ENCODE results near the gene CFAP69.

CFAP69 gene, protein sequence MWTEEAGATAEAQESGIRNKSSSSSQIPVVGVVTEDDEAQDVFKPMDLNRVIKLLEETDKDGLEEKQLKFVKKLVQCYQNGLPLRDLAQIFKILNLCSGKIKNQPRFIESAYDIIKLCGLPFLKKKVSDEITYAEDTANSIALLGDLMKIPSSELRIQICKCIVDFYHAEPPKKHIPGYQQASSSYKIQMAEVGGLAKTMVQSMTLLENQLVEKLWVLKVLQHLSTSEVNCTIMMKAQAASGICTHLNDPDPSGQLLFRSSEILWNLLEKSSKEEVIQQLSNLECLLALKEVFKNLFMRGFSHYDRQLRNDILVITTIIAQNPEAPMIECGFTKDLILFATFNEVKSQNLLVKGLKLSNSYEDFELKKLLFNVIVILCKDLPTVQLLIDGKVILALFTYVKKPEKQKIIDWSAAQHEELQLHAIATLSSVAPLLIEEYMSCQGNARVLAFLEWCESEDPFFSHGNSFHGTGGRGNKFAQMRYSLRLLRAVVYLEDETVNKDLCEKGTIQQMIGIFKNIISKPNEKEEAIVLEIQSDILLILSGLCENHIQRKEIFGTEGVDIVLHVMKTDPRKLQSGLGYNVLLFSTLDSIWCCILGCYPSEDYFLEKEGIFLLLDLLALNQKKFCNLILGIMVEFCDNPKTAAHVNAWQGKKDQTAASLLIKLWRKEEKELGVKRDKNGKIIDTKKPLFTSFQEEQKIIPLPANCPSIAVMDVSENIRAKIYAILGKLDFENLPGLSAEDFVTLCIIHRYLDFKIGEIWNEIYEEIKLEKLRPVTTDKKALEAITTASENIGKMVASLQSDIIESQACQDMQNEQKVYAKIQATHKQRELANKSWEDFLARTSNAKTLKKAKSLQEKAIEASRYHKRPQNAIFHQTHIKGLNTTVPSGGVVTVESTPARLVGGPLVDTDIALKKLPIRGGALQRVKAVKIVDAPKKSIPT

DNA sequence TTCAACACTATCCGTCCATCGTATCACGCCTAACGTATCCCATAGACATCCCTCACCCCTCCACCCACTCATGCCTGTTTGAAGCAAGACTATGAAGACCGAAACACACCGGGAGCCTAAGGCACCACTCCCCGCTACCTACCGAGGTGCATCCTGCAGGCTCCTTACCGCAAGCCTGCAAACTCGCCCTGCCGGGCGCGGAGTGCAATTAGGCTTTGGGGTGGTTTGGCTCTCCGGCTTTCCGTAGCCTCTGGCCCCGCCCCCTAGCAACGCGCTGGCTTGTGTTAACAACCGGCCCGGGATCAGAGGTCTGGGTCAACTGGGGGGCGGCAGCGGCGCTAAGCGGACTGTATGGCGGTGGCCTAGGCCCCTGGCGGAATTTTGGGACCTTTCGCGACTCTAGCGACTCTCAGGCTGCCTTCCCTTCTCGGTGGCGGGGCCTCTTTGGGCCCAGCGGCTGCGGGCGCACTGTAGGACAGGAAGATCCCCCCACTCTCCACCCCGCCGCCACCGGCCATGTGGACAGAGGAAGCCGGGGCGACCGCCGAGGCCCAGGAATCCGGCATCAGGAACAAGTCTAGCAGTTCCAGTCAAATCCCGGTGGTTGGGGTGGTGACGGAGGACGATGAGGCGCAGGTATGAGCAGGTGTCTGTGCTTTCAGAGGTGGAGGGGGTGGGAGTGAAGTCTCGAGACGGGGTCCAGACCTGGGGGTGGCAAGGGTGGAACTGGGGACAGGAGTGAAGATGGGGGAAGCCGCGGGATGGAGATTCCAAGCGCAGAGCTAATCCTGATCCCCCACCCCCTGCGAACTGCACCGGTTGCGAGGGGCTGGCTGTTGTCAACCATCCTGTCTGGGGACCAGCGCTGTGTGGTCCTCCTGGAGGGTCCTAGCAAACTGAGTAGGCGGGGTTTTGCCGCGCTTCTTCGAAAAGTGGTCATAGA, at the start of gene CFAP69:
Gene CFAP69, plus strand, starts transcription at position 266 of the 943 bp plus-strand sequence. Its CDS starts 251 bp downstream, at position 517.
- peak within 1 kb of the TSS; percentile 40 for H3K27ac Mint-ChIP-seq

DNA sequence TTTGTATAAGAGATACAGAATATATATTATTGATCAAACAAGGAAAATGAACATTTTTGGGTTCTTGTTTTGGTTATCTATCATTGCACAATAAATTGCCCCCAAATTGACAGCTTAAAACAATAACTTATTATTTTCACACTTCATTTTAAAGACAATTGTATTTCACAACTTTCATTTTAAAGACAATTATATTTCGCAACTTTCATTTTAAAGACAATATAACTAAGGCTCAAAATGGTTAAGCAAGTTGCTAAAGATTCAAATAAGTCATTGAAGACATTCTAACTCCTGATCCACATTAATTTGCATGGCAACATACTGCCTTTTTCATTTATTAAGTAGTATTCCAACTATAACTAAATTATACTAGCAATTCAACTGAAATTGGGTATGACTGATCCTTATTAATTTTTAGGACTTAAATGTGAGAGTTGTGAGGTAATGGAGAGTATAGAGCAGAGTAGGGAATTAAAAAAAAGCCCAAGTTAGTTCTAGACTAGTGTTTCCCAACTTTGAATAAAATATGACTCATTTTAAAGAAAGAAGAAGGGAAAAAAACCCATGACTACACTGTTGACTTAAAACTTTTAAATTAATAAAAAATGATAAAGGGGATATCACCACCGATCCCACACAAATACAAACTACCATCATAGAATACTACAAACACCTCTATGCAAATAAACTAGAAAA, 43.3 kb upstream of the CFAP69 start:
- ATAC-seq (no peak), DNase-seq (no peak)
- H3K4me3 Mint-ChIP-seq, result no peak overlapping the region
- H3K27ac Mint-ChIP-seq, result no peak overlapping the region
- H3K9me3 Mint-ChIP-seq, result no peaks in the 10 kb centered on the region
- H3K27me3 Mint-ChIP-seq, result peaks cover 2% of the 10 kb centered on the region
- H3K4me1 Mint-ChIP-seq, result no peaks in the 10 kb centered on the region
- no peaks in the 10 kb centered on the region for H3K36me3 Mint-ChIP-seq (ENCODE audit: low read depth)

More for the DNA sequence above, at the start of gene CFAP69:
- peaks cover 14% of the 10 kb centered on the region for H3K4me1 Mint-ChIP-seq
- peak; percentile 92 for ATAC-seq
- DNase-seq, result peak; percentile 89
- peak within 1 kb of the TSS; percentile 85 for H3K4me3 Mint-ChIP-seq
- H3K36me3 Mint-ChIP-seq (ENCODE audit: low read depth), result no peaks in the 10 kb centered on the region
- H3K27me3 Mint-ChIP-seq, result peaks cover 44% of the 10 kb centered on the region
- no peaks in the 10 kb centered on the region for H3K9me3 Mint-ChIP-seq

DNA sequence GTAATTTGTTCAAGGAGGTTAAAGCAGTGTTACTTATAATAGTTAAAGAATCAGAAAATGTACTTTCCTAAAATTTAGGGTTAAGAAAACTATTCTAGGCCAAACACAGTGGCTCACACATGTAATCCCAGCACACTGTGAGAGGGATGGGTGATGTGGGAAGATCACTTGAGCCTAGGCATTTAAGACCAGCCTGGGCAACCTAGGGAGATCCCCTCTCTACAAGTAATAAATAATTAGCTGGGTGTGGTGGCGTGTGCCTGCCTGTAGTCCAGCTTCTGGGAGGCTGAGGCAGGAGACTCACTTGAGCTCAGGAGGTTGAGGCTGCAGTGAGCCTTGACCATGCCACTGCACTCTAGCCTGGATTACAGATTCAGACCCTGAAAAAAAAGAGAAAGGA, 37.0 kb upstream of the CFAP69 start:
- DNase-seq, result no peak
- ATAC-seq, result no peak
- peaks cover 7% of the 10 kb centered on the region for H3K4me1 Mint-ChIP-seq
- H3K27me3 Mint-ChIP-seq, result peaks cover 28% of the 10 kb centered on the region
- no peak overlapping the region for H3K27ac Mint-ChIP-seq
- no peak overlapping the region for H3K4me3 Mint-ChIP-seq
- no peaks in the 10 kb centered on the region for H3K36me3 Mint-ChIP-seq (ENCODE audit: low read depth)
- H3K9me3 Mint-ChIP-seq, result no peaks in the 10 kb centered on the region

DNA sequence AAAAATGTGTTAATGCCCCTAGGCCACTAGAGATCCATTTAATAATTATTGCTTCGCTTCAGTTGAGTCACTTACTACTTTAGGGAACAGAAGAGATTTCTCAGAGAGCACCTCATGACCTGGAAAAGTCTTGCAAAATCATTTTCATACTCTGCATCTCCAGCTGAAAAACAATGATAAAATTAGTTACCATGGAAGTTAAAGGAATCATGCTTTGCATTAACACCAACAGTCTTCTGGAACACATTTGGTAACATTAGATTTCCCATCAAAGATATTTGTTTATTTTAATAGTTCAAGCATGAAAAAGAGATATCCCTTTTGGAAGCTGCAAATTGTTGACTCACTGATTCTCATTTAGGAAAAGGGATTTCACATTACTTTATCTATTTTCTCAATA, 35.2 kb upstream of the CFAP69 start:
- ATAC-seq, result no peak
- H3K4me3 Mint-ChIP-seq, result no peak overlapping the region

DNA sequence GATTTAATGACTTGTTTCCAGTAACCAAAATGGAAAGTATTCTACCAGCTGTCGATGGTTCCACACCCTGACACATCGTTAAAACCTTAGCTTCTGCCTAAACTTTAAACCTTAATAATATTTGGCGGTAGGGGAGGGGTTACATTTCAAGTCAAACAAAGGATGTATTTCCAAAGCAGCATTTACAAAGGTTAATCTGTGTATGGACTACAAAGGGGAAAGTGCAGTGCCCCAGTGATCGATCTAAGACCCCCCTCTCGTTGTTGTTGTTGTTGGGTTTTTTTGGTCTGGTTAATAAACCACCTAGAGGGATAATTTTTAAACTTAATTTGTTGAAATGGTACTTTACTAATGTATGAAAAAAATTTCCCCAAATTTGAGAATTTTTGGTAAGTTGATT, 34.5 kb upstream of the CFAP69 start:
- Mint-ChIP-seq H3K9me3 (no peaks in the 10 kb centered on the region), H3K27me3 (peaks cover 28% of the 10 kb centered on the region), H3K4me3 (no peak overlapping the region), H3K36me3 (ENCODE audit: low read depth) (no peaks in the 10 kb centered on the region), H3K4me1 (peaks cover 7% of the 10 kb centered on the region), H3K27ac (no peak overlapping the region)
- DNase-seq (no peak), ATAC-seq (no peak)

More for the DNA sequence above, 35.2 kb upstream of the CFAP69 start:
- H3K36me3 Mint-ChIP-seq (ENCODE audit: low read depth), result no peaks in the 10 kb centered on the region
- peaks cover 7% of the 10 kb centered on the region for H3K4me1 Mint-ChIP-seq
- DNase-seq, result no peak
- no peaks in the 10 kb centered on the region for H3K9me3 Mint-ChIP-seq
- H3K27me3 Mint-ChIP-seq, result peaks cover 28% of the 10 kb centered on the region
- H3K27ac Mint-ChIP-seq, result no peak overlapping the region

DNA sequence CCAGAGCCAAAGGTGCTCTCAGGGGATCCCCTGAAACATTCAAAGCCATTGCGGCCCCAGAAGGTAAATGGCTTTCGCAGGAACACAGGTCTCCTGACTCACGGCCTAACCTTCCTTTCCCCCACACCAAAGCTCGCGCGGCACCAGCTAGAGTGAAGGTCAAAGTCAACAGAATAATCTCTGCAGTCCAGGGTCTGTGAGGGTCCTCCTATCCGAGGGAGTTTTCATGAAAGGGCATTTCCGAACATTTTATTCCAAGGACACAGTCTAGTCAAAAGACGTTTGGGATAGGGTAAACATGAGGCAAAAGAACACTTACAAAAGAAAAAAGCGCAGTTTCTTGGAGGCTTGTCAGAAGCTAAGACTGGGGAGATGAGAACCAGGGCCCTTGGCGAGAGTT, 34.0 kb upstream of the CFAP69 start:
- no peak for ATAC-seq
- Mint-ChIP-seq H3K27ac (no peak overlapping the region), H3K4me1 (peaks cover 7% of the 10 kb centered on the region), H3K36me3 (ENCODE audit: low read depth) (no peaks in the 10 kb centered on the region), H3K9me3 (no peaks in the 10 kb centered on the region), H3K4me3 (peak overlapping the region; percentile 64), H3K27me3 (peaks cover 28% of the 10 kb centered on the region)
- no peak for DNase-seq

DNA sequence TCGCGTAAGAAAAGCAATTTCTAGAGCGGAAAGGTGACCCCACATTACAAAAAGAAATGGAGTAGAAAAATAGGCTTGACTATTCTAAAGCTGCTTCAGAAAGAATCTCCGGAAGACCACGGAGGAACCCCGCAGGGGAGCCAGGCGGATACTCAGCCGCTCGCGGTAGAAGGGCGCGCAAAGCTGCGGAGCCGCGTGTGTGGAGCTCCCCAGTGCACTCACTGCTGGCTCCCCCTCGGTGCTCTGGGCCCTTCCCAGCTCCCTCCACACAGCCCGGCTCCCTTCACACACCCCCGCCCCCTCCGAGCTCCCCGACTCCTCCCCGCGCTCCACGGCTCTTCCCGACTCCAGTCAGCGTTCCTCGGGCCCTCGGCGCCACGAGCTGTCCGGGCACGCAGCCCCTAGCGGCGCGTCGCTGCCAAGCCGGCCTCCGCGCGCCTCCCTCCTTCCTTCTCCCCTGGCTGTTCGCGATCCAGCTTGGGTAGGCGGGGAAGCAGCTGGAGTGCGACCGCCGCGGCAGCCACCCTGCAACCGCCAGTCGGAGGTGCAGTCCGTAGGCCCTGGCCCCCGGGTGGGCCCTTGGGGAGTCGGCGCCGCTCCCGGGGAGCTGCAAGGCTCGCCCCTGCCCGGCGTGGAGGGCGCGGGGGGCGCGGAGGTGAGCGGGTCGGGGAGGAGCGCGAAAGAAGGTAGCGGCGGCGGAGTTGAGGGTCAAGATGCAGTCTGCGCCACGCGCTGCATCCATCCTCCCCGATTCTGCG, 33.4 kb upstream of the CFAP69 start, which contains the start of gene STEAP2:
Gene STEAP2, plus strand, starts transcription at position 350 of the 758 bp plus-strand sequence. CDS start 13,343 bp downstream, outside the sequence.
- ATAC-seq (peak; percentile 87), DNase-seq (peak; percentile 53)
- H3K36me3 Mint-ChIP-seq (ENCODE audit: low read depth), result no peaks in the 10 kb centered on the region
- no peak within 1 kb of the TSS for H3K27ac Mint-ChIP-seq
- H3K4me3 Mint-ChIP-seq, result peak within 1 kb of the TSS; percentile 64
- peaks cover 31% of the 10 kb centered on the region for H3K27me3 Mint-ChIP-seq
- no peaks in the 10 kb centered on the region for H3K9me3 Mint-ChIP-seq
- H3K4me1 Mint-ChIP-seq, result peaks cover 7% of the 10 kb centered on the region

DNA sequence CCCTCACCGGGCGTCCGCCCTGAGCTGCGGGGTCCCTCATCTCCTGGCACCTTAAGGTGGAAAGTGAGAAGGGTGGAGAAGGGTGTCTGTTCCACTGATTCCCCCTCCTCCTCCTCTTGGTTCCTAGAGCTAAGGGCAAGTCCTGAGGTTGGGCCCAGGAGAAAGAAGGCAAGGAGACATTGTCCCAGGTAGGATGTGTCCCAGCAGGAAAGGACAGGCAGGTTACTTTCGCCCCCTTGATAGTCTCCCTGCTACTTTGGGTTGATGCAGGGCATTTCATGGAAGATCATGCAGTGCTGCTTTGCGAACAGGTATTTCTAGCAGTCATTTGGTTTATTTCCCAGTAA, 32.9 kb upstream of the CFAP69 start:
- no peak for DNase-seq
- ATAC-seq, result no peak
- Mint-ChIP-seq H3K4me1 (peaks cover 7% of the 10 kb centered on the region), H3K4me3 (no peak overlapping the region), H3K36me3 (ENCODE audit: low read depth) (no peaks in the 10 kb centered on the region), H3K27me3 (peaks cover 32% of the 10 kb centered on the region), H3K9me3 (no peaks in the 10 kb centered on the region), H3K27ac (no peak overlapping the region)

DNA sequence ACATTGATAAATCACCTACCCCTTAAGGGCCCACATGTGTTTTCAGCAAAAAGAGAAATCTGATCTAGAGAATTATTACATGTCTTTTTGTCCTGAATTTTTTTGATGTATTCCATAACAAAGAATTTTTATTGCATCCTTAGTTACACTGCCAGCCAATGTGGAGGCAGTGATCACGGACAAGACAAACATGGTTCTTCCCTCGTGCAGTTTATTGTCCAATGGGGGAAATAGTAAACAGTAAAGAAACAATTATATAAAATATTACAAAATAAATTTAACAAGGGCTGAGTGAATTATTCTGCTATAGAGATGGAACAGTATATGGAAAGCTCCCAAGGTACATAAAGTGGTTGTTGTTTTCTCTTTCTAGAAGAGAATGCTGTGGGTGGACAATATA, 31.5 kb upstream of the CFAP69 start:
- no peaks in the 10 kb centered on the region for H3K36me3 Mint-ChIP-seq (ENCODE audit: low read depth)
- ATAC-seq (no peak), DNase-seq (no peak)
- no peaks in the 10 kb centered on the region for H3K9me3 Mint-ChIP-seq
- H3K4me1 Mint-ChIP-seq, result peaks cover 7% of the 10 kb centered on the region
- no peak overlapping the region for H3K4me3 Mint-ChIP-seq
- no peak overlapping the region for H3K27ac Mint-ChIP-seq
- peaks cover 31% of the 10 kb centered on the region for H3K27me3 Mint-ChIP-seq

DNA sequence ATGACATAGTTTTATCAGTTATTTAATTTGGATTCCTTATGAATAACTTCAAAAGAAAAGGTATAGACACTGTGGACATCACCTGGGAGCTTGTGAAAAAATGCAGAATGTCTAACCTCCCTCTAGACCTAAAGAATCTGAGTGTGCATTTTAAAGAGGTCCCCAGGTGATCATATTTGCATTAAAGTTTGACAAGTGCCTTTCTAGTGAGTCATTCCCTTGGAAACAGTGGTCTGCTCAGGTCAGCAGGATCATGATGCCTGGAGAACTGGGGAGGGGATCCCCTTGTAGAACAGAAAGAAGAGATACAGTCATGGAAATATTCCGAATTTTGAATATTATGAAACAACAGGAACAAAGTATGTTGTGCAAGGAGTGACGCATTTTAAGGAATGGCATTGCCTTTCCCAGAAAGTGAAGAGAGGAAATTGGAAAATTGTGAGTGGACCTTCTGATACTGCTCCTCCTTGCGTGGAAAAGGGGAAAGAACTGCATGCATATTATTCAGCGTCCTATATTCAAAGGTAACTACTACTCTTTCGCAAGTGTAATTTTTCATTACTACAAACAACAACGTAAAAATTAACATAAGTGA, 28.8 kb upstream of the CFAP69 start:
- Mint-ChIP-seq H3K4me1 (peaks cover 2% of the 10 kb centered on the region), H3K36me3 (ENCODE audit: low read depth) (no peaks in the 10 kb centered on the region), H3K9me3 (no peaks in the 10 kb centered on the region), H3K27me3 (peaks cover 23% of the 10 kb centered on the region), H3K4me3 (no peak overlapping the region), H3K27ac (no peak overlapping the region)
- no peak for ATAC-seq
- DNase-seq, result no peak

DNA sequence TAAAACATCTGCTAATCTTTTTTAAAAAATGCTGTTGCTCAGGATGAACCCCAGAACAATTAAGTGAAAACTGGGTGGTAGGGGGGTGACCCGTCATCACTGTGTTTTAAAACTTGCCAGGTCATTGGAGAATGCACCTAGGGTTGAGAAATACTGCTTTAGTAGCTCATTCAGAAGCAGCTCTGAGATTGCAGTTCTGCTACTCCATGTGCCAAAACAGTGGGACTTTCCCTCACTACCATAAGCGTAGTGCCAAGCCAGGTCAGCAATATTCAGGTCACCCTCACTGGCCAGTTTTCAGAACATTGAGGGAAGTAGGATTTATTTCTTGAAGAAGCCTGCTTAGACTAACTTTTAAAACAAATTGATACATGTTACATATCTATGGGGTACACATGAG, 28.2 kb upstream of the CFAP69 start:
- Mint-ChIP-seq H3K9me3 (no peaks in the 10 kb centered on the region), H3K27ac (no peak overlapping the region), H3K4me3 (no peak overlapping the region), H3K36me3 (ENCODE audit: low read depth) (no peaks in the 10 kb centered on the region), H3K27me3 (peaks cover 19% of the 10 kb centered on the region), H3K4me1 (no peaks in the 10 kb centered on the region)
- no peak for DNase-seq
- no peak for ATAC-seq

DNA sequence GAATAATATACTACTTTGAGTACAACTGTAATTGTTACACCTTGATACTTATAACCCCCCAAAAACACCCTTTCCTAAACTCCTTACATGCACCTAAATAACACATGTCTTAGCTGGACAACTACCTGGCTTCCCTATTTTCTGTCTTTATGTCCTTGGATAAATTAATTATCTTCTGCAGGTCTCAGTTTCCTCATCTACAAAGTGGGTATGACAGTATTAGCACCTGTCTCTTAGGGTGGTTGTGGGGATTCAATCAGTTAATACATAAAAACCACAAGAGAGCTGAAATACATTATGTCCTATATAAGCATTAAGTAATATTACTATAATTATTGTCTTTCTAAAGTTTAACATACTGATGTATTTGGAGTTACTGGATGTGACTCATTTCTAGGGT, 22.6 kb upstream of the CFAP69 start:
- no peaks in the 10 kb centered on the region for H3K36me3 Mint-ChIP-seq (ENCODE audit: low read depth)
- DNase-seq (no peak), ATAC-seq (no peak)
- H3K4me1 Mint-ChIP-seq, result no peaks in the 10 kb centered on the region
- no peak overlapping the region for H3K27ac Mint-ChIP-seq
- H3K27me3 Mint-ChIP-seq, result peaks cover 17% of the 10 kb centered on the region
- no peak overlapping the region for H3K4me3 Mint-ChIP-seq
- no peaks in the 10 kb centered on the region for H3K9me3 Mint-ChIP-seq
